Measurements from ENCODE around the gene MARS1. TPM values are rescaled to one million over a fixed set of nuclear protein-coding genes. Genes with fewer than 3 reads are reported as not detected.

Gene MARS1
- total RNA-seq, 4 donors from 2014 or later, result 55.2 to 173 (median 97.8) TPM

GRCh38 chr12:57487055-57487596 is 742 bp upstream of the MARS1 start:
- no peak overlapping the region for H3K27ac ChIP-seq
- no peaks in the 10 kb centered on the region for H3K27me3 ChIP-seq
- H3K4me3 ChIP-seq (replicated peaks in 1 of 3), result peak overlapping the region in 1 of 3 donors; percentile 81
- H3K4me1 ChIP-seq, result peaks cover 7 to 14% of the 10 kb centered on the region in 2 donors
- DNase-seq, result peak in 1 of 2 donors; percentile 15
- intact Hi-C loops (cut with DNase I), result no loop called here
- TF ChIP-seq POLR2A (IDR thresholded peaks at IDR 0.05), result no peak
- TF ChIP-seq CTCF (IDR thresholded peaks at IDR 0.05), result no peak
- H3K9me3 ChIP-seq, result no peaks in the 10 kb centered on the region
- 83 to 86% methylated on average over 27 of the region's 27 CpGs for WGBS, 2 donors
- H3K36me3 ChIP-seq, result peaks cover 12 to 21% of the 10 kb centered on the region in 2 donors

GRCh38 chr12:57488402-57489156 is 711 bp downstream of the MARS1 start:
- H3K4me3 ChIP-seq (replicated peaks in 1 of 3), result peak overlapping the region; percentile 27 to 88 (median 81)
- TF ChIP-seq CTCF (IDR thresholded peaks at IDR 0.05) (no peak), POLR2A (IDR thresholded peaks at IDR 0.05) (no peak)
- 29 to 30% methylated on average over 11 of the region's 11 CpGs for WGBS, 2 donors
- intact Hi-C loops (cut with DNase I), result loop anchor here (2.0 kb wide), 1 partner anchor 58 kb away; the partner anchor contains the start of gene DCTN2
- H3K27me3 ChIP-seq, result no peaks in the 10 kb centered on the region
- H3K9me3 ChIP-seq, result no peaks in the 10 kb centered on the region
- no peak for DNase-seq
- peaks cover 12 to 21% of the 10 kb centered on the region in 2 donors for H3K36me3 ChIP-seq
- H3K4me1 ChIP-seq, result peaks cover 7 to 14% of the 10 kb centered on the region in 2 donors
- peak overlapping the region in 2 of 3 donors; percentile 38 to 65 for H3K27ac ChIP-seq

DNA sequence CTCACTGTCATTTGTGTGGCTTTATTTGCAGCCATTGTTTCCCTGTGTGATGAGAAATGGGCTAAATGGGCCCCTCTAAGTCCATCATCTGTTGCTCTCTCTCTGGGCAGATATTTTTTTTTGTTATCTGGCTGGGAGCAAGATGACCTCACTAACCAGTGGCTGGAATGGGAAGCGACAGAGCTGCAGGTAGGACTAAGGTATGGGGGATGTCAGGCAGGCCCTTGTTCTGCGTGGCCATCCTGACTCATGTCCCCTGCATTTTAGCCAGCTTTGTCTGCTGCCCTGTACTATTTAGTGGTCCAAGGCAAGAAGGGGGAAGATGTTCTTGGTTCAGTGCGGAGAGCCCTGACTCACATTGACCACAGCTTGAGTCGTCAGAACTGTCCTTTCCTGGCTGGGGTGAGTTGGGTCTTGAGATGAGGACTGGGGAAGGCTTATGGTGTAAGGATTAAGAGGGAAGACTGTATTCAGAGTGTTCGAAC is 1.3 kb downstream of the MARS1 start:
- intact Hi-C loops (cut with DNase I), result loop anchor here (2.0 kb wide), 1 partner anchor 58 kb away; the partner anchor contains the start of gene DCTN2
- H3K27ac ChIP-seq, result no peak overlapping the region
- TF ChIP-seq CTCF (IDR thresholded peaks at IDR 0.05), result no peak
- TF ChIP-seq POLR2A (IDR thresholded peaks at IDR 0.05), result no peak
- DNase-seq, result no peak
- 92 to 98% methylated on average over 5 of the region's 5 CpGs for WGBS, 2 donors
- H3K4me3 ChIP-seq (replicated peaks in 1 of 3), result no peak overlapping the region
- H3K27me3 ChIP-seq, result no peaks in the 10 kb centered on the region
- H3K9me3 ChIP-seq, result no peaks in the 10 kb centered on the region
- H3K4me1 ChIP-seq, result peaks cover 7 to 14% of the 10 kb centered on the region in 2 donors
- H3K36me3 ChIP-seq, result peaks cover 12 to 21% of the 10 kb centered on the region in 2 donors

DNA sequence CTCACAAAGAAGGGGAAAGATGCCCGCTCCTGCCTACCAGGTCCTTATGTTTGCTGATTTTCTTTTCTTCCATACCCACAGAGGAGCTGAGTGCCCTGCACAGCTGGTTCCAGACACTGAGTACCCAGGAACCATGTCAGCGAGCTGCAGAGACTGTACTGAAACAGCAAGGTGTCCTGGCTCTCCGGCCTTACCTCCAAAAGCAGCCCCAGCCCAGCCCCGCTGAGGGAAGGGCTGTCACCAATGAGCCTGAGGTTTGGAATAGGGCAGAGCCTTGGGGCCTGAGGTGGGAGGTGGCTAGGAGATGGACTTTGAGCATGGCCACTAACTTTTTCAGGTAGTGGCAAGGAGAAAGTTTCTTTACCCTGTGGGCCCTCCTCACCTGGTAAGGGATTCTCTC is 2.3 kb downstream of the MARS1 start:
- no peak overlapping the region for H3K4me3 ChIP-seq (replicated peaks in 1 of 3)
- H3K36me3 ChIP-seq, result peaks cover 12 to 21% of the 10 kb centered on the region in 2 donors
- no peak for DNase-seq
- H3K4me1 ChIP-seq, result peaks cover 7 to 14% of the 10 kb centered on the region in 2 donors
- no peaks in the 10 kb centered on the region for H3K27me3 ChIP-seq
- WGBS, 2 donors, result 92 to 97% methylated on average over 4 of the region's 4 CpGs
- H3K27ac ChIP-seq, result no peak overlapping the region
- intact Hi-C loops (cut with DNase I), result no loop called here
- no peaks in the 10 kb centered on the region for H3K9me3 ChIP-seq
- TF ChIP-seq CTCF (IDR thresholded peaks at IDR 0.05) (no peak), POLR2A (IDR thresholded peaks at IDR 0.05) (no peak)
